ENCODE measurements around the gene LAMTOR3.

- TF ChIP-seq POLR2A (IDR thresholded peaks at IDR 0.05; ENCODE audit: low read length), result no peak
- no peak for TF ChIP-seq GATA1 (IDR thresholded peaks at IDR 0.05; ENCODE audit: low read depth, low read length)
Observed at GRCh38 chr4:99843413-99843812, 50.8 kb downstream of the LAMTOR3 start.

Data from erythroblast (primary cell).